IMR-90 (cell line): ENCODE data around the gene MBD3L5.

Experiments used
- POLR2A ChIP-seq: IDR thresholded peaks from 2 replicates; pipeline ENCODE4 v1.6.1; 2012; ENCODE audit warnings: mild to moderate bottlenecking, low read depth, low read length
- TF ChIP-seq, protein P1 (sequence below): conservative IDR thresholded peaks from 2 replicates; pipeline ENCODE4 v1.5.1; 2012; ENCODE audit warnings: mild to moderate bottlenecking, low read depth, low read length, improper control_type of control experiment

DNA sequence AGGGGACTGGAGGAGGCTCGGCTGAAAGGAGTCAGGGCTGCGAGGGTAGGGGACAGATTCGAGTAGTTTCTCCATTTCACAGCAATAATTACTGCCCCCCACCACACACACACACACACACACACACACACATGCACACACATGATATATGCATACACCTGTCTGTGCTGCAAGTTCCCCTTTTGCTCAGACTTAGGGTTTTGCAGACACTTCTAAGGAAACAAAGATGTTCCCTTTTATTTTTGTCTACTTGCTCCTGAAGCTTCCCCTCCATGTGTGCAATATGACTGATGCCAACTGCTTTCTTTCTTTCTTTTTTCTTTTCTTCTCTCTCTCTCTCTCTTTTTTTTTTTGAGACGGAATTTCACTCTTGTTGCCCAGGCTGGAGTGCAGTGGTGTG is 22.5 kb upstream of the MBD3L5 start:
- TF ChIP-seq, protein P1, sequence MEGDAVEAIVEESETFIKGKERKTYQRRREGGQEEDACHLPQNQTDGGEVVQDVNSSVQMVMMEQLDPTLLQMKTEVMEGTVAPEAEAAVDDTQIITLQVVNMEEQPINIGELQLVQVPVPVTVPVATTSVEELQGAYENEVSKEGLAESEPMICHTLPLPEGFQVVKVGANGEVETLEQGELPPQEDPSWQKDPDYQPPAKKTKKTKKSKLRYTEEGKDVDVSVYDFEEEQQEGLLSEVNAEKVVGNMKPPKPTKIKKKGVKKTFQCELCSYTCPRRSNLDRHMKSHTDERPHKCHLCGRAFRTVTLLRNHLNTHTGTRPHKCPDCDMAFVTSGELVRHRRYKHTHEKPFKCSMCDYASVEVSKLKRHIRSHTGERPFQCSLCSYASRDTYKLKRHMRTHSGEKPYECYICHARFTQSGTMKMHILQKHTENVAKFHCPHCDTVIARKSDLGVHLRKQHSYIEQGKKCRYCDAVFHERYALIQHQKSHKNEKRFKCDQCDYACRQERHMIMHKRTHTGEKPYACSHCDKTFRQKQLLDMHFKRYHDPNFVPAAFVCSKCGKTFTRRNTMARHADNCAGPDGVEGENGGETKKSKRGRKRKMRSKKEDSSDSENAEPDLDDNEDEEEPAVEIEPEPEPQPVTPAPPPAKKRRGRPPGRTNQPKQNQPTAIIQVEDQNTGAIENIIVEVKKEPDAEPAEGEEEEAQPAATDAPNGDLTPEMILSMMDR: no peak
- no peak for TF ChIP-seq POLR2A
